Measurements from ENCODE around the gene CREB3L2.

Gene CREB3L2

GRCh38 chr7:138014686-138015085 lies 12.8 kb upstream of the CREB3L2 start:
- in situ Hi-C loops (cut with HindIII; ENCODE audit: low sequenced_read_pairs), result loop anchor here (25.0 kb wide), 1 partner anchor 402 kb away; no protein-coding TSS in a partner anchor

GRCh38 chr7:138014201-138014600 lies 12.3 kb upstream of the CREB3L2 start:
- in situ Hi-C loops (cut with HindIII; ENCODE audit: low sequenced_read_pairs), result loop anchor here (25.0 kb wide), 1 partner anchor 402 kb away; no protein-coding TSS in a partner anchor

GRCh38 chr7:138009350-138009653 lies 7.4 kb upstream of the CREB3L2 start:
- in situ Hi-C loops (cut with HindIII; ENCODE audit: low sequenced_read_pairs), result loop anchor here (25.0 kb wide), 1 partner anchor 397 kb away; no protein-coding TSS in a partner anchor

- in situ Hi-C loops (cut with HindIII; ENCODE audit: low sequenced_read_pairs), result loop anchor here (25.0 kb wide), 1 partner anchor 396 kb away; no protein-coding TSS in a partner anchor
Measured at GRCh38 chr7:138008588-138009349, 6.9 kb upstream of the CREB3L2 start.

GRCh38 chr7:138008019-138008587 lies 6.2 kb upstream of the CREB3L2 start:
- in situ Hi-C loops (cut with HindIII; ENCODE audit: low sequenced_read_pairs), result loop anchor here (25.0 kb wide), 1 partner anchor 396 kb away; no protein-coding TSS in a partner anchor

GRCh38 chr7:138006106-138006505 lies 4.2 kb upstream of the CREB3L2 start:
- in situ Hi-C loops (cut with HindIII; ENCODE audit: low sequenced_read_pairs), result loop anchor here (25.0 kb wide), 1 partner anchor 394 kb away; no protein-coding TSS in a partner anchor

- in situ Hi-C loops (cut with HindIII; ENCODE audit: low sequenced_read_pairs), result loop anchor here (25.0 kb wide), 1 partner anchor 393 kb away; no protein-coding TSS in a partner anchor
Measured at GRCh38 chr7:138004936-138005335, 3.0 kb upstream of the CREB3L2 start.

GRCh38 chr7:138004046-138004445 lies 2.2 kb upstream of the CREB3L2 start:
- in situ Hi-C loops (cut with HindIII; ENCODE audit: low sequenced_read_pairs), result loop anchor here (25.0 kb wide), 1 partner anchor 392 kb away; no protein-coding TSS in a partner anchor

GRCh38 chr7:138002828-138003189 lies 923 bp upstream of the CREB3L2 start:
- in situ Hi-C loops (cut with HindIII; ENCODE audit: low sequenced_read_pairs), result loop anchor here (25.0 kb wide), 1 partner anchor 391 kb away; no protein-coding TSS in a partner anchor

- in situ Hi-C loops (cut with HindIII; ENCODE audit: low sequenced_read_pairs), result loop anchor here (25.0 kb wide), 1 partner anchor 390 kb away; no protein-coding TSS in a partner anchor
Measured at GRCh38 chr7:138002096-138002827, 376 bp upstream of the CREB3L2 start.

- in situ Hi-C loops (cut with HindIII; ENCODE audit: low sequenced_read_pairs), result loop anchor here (25.0 kb wide), 1 partner anchor 388 kb away; no protein-coding TSS in a partner anchor
Measured at GRCh38 chr7:138000081-138000701, 1.7 kb downstream of the CREB3L2 start.

- in situ Hi-C loops (cut with HindIII; ENCODE audit: low sequenced_read_pairs), result loop anchor here (5.0 to 25.0 kb wide), 2 partner anchors 67 to 387 kb away; no protein-coding TSS in a partner anchor
Measured at GRCh38 chr7:137999496-138000080, 2.3 kb downstream of the CREB3L2 start.

GRCh38 chr7:137998250-137998649 lies 3.6 kb downstream of the CREB3L2 start:
- in situ Hi-C loops (cut with HindIII; ENCODE audit: low sequenced_read_pairs), result loop anchor here (5.0 kb wide), 1 partner anchor 66 kb away; no protein-coding TSS in a partner anchor

- in situ Hi-C loops (cut with HindIII; ENCODE audit: low sequenced_read_pairs), result loop anchor here (5.0 kb wide), 1 partner anchor 65 kb away; no protein-coding TSS in a partner anchor
Measured at GRCh38 chr7:137996871-137997270, 5.0 kb downstream of the CREB3L2 start.

- in situ Hi-C loops (cut with HindIII; ENCODE audit: low sequenced_read_pairs), result loop anchor here (5.0 kb wide), 1 partner anchor 64 kb away; no protein-coding TSS in a partner anchor
Measured at GRCh38 chr7:137996386-137996851, 5.5 kb downstream of the CREB3L2 start.

GRCh38 chr7:137994216-137994615 lies 7.7 kb downstream of the CREB3L2 start:
- in situ Hi-C loops (cut with HindIII; ENCODE audit: low sequenced_read_pairs), result no loop called here

GRCh38 chr7:137993395-137993743 lies 8.5 kb downstream of the CREB3L2 start:
- in situ Hi-C loops (cut with HindIII; ENCODE audit: low sequenced_read_pairs), result no loop called here

- in situ Hi-C loops (cut with HindIII; ENCODE audit: low sequenced_read_pairs), result no loop called here
Measured at GRCh38 chr7:137992550-137993394, 9.1 kb downstream of the CREB3L2 start.

- in situ Hi-C loops (cut with HindIII; ENCODE audit: low sequenced_read_pairs), result no loop called here
Measured at GRCh38 chr7:137992104-137992549, 9.8 kb downstream of the CREB3L2 start.
